Bronchial smooth muscle cell (primary cell): ENCODE results near the gene CCT3. TPM values are rescaled to one million over a fixed set of nuclear protein-coding genes. Genes with fewer than 3 reads are reported as not detected.

Source experiments
- total RNA-seq: library from RNA; depleted of rRNA; stranded (reverse); fragments of >200 nt; gene quantifications from 2 replicates; pipeline ENCODE4 v1.2.1, GENCODE V29; 2014

The CCT3 gene
- 335 and 443 TPM in 2 replicates for total RNA-seq

GRCh38 chr1:156338180-156338976 lies at the start of gene CCT3, which contains the start of gene TSACC:
TSS of gene CCT3 (minus strand) at chr1:156338292. CDS start at chr1:156338184, 108 bp downstream.
TSS of gene TSACC (plus strand) at chr1:156338526. CDS start at chr1:156339758, 1,232 bp downstream.

GRCh38 chr1:156368889-156369684 lies 31.0 kb upstream of the CCT3 start, which contains the start of gene RHBG:
TSS of gene RHBG (plus strand) at chr1:156369211. CDS start at chr1:156369250, 39 bp downstream.

DNA sequence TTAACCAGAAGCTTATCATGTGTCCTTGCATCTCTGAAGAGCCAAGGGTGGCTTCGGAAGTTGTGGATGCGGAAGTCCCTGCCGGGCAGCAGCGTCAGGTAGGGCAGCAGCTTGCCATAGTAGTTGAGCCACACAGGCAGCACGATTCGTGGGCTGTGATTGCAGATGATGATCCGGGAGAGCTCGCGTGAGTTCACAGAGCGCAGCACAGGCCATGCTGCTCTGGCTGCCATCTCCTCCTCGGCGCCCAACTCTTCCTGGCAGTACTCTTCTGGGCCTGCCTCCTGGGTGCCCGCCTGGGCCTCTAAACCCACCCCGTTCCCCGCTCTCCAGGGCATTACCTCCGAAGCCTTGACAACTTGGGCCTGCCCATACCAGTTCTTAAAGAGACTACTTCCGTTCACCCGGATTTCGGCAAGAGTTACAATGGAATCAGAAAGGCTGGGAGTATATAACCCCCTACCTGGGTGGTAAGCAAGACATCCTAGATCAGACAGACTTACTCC lies 39.2 kb downstream of the CCT3 start, which contains the start of gene VHLL:
TSS of gene VHLL (minus strand) at position 456 of the 506 bp plus-strand sequence. CDS start at position 338, 118 bp downstream.

DNA sequence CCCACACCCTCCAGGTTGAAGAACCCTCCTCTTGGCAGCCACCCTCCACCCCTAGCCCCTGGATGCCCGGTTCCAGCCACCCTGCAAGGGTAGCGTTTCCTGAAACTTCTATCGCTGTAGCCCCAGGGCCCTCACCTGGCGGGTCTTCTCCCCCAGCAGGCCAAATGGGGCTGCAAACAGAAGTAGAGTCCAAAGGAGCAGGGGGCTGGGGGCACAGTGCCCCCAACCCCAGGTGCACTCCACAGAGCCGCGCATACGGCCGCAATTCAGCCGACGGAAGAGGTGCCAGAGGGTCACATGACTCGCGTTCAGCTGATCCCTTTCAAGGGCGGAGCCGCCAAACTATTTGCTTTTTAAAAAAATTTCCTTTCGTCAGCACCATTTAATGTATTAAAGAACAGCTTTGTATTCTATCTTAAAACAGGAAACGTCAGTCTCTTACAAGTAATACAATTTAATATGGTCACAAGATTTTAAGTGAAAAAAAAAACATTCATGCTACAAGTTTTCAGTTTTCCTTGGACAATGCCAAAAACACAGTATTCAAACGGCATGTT lies 42.6 kb downstream of the CCT3 start, which contains the start of gene GLMP:
TSS of gene GLMP (minus strand) at position 289 of the 557 bp plus-strand sequence. CDS start at position 255, 34 bp downstream.

GRCh38 chr1:156284112-156284511 lies 54.0 kb downstream of the CCT3 start, which contains the start of gene TMEM79:
TSS of gene TMEM79 (plus strand) at chr1:156284325. CDS start at chr1:156285227, 902 bp downstream.

GRCh38 chr1:156282479-156283222 lies 55.4 kb downstream of the CCT3 start, which contains the start of gene SMG5:
TSS of gene SMG5 (minus strand) at chr1:156282825. CDS start at chr1:156282680, 145 bp downstream.

Other genes with a start within 250 kb of the CCT3 start
- 1,299 and 1,396 TPM in 2 replicates for gene LMNA, start 223.6 kb downstream of the CCT3 start, total RNA-seq
- gene SEMA4A, start 184.7 kb downstream of the CCT3 start, total RNA-seq: 0.95 and 1.6 TPM in 2 replicates
- 5.5 and 6.0 TPM in 2 replicates for gene SLC25A44, start 144.2 kb downstream of the CCT3 start, total RNA-seq
- 16.2 and 24.6 TPM in 2 replicates for gene PMF1, start 125.3 kb downstream of the CCT3 start, total RNA-seq
- 0.16 and 0.26 TPM in 2 replicates for gene BGLAP, start 96.1 kb downstream of the CCT3 start, total RNA-seq
- gene PAQR6, start 90.2 kb downstream of the CCT3 start, total RNA-seq: 0.47 and 0.60 TPM in 2 replicates
- 26.0 and 29.8 TPM in 2 replicates for gene SMG5, start 55.5 kb downstream of the CCT3 start, total RNA-seq
- gene TMEM79, start 54.0 kb downstream of the CCT3 start, total RNA-seq: 1.2 and 1.3 TPM in 2 replicates
- 71.4 and 91.9 TPM in 2 replicates for gene GLMP, start 42.6 kb downstream of the CCT3 start, total RNA-seq
- gene VHLL, start 39.0 kb downstream of the CCT3 start, total RNA-seq: 0.17 TPM in 1 of 2 replicates, not detected in the other
- not detected in 2 replicates for gene TSACC, start 234 bp upstream of the CCT3 start, total RNA-seq
- not detected in 2 replicates for gene RHBG, start 30.9 kb upstream of the CCT3 start, total RNA-seq
- 3.6 and 4.5 TPM in 2 replicates for gene MEF2D, start 162.5 kb upstream of the CCT3 start, total RNA-seq
- 1.3 and 3.6 TPM in 2 replicates for gene IQGAP3, start 234.3 kb upstream of the CCT3 start, total RNA-seq
- gene TTC24, start 241.4 kb upstream of the CCT3 start, total RNA-seq: not detected in 2 replicates